WTC11 (cell line): ENCODE results near the gene APOE. TPM values are rescaled to one million over a fixed set of nuclear protein-coding genes. Genes with fewer than 3 reads are reported as not detected.
A peak's percentile ranks its signal among the peaks of the same experiment; 100 is the strongest.

ENCODE experiments used
- CBFB ChIP-seq: sonication (generic); formaldehyde crosslinking; IDR thresholded peaks from 2 replicates; pipeline ENCODE4 v1.8.1; 2022; ENCODE audit warnings: mild to moderate bottlenecking, low read depth, missing genetic modification reagents
- CREM ChIP-seq: sonication (generic); formaldehyde crosslinking; IDR thresholded peaks from 2 replicates; pipeline ENCODE4 v1.8.1; 2022; ENCODE audit warnings: mild to moderate bottlenecking, missing genetic modification reagents, moderate library complexity
- ELF4 ChIP-seq: sonication (generic); formaldehyde crosslinking; IDR thresholded peaks from 2 replicates; pipeline ENCODE4 v1.8.1; 2022; ENCODE audit warnings: low read depth, mild to moderate bottlenecking, moderate library complexity, missing genetic modification reagents
- EMX1 ChIP-seq: fragments of 250-450 bp; sonication (Bioruptor Pico); IDR thresholded peaks from 2 replicates; pipeline ENCODE4 v1.8.0; 2021; ENCODE audit warnings: mild to moderate bottlenecking
- GABPB1 ChIP-seq: sonication (generic); formaldehyde crosslinking; IDR thresholded peaks from 2 replicates; pipeline ENCODE4 v1.8.1; 2023; ENCODE audit warnings: mild to moderate bottlenecking, missing genetic modification reagents
- GTF2I ChIP-seq: fragments of 250-450 bp; sonication (Bioruptor Pico); conservative IDR thresholded peaks from 2 replicates; pipeline ENCODE4 v1.4.0; 2021; ENCODE audit warnings: mild to moderate bottlenecking
- MXD4 ChIP-seq: fragments of 250-450 bp; sonication (Bioruptor Pico); IDR thresholded peaks from 2 replicates; pipeline ENCODE4 v1.8.0; 2021; ENCODE audit warnings: mild to moderate bottlenecking, moderate library complexity, borderline replicate concordance
- NR2C2 ChIP-seq: sonication (generic); formaldehyde crosslinking; IDR thresholded peaks from 2 replicates; pipeline ENCODE4 v1.8.0; 2022; ENCODE audit warnings: mild to moderate bottlenecking, missing genetic modification reagents
- OVOL2 ChIP-seq: fragments of 250-450 bp; sonication (Bioruptor Pico); IDR thresholded peaks from 2 replicates; pipeline ENCODE4 v1.9.0; 2021; ENCODE audit warnings: mild to moderate bottlenecking, borderline replicate concordance
- PRRX2 ChIP-seq: fragments of 250-450 bp; sonication (Bioruptor Pico); IDR thresholded peaks from 2 replicates; pipeline ENCODE4 v1.8.0; 2021; ENCODE audit warnings: mild to moderate bottlenecking
- TEAD1 ChIP-seq: sonication (generic); formaldehyde crosslinking; IDR thresholded peaks from 2 replicates; pipeline ENCODE4 v1.8.0; 2022; ENCODE audit warnings: mild to moderate bottlenecking, missing genetic modification reagents
- ZNF219 ChIP-seq: sonication (generic); formaldehyde crosslinking; IDR thresholded peaks from 2 replicates; pipeline ENCODE4 v1.8.0; 2023; ENCODE audit warnings: missing genetic modification reagents, mild to moderate bottlenecking, borderline replicate concordance
- ZNF232 ChIP-seq: sonication (generic); formaldehyde crosslinking; IDR thresholded peaks from 2 replicates; pipeline ENCODE4 v1.8.0; 2022; ENCODE audit warnings: mild to moderate bottlenecking, missing genetic modification reagents
- ZNF317 ChIP-seq: sonication (generic); formaldehyde crosslinking; IDR thresholded peaks from 2 replicates; pipeline ENCODE4 v1.8.1; 2023; ENCODE audit warnings: low read depth, mild to moderate bottlenecking, moderate library complexity, missing genetic modification reagents, borderline replicate concordance
- ZNF532 ChIP-seq: fragments of 250-450 bp; sonication (Bioruptor Pico); IDR thresholded peaks from 2 replicates; pipeline ENCODE4 v1.9.0; 2021; ENCODE audit warnings: mild to moderate bottlenecking, borderline replicate concordance
- total RNA-seq: library from RNA; stranded (reverse); gene quantifications from 3 replicates; pipeline ENCODE4 v1.2.3, GENCODE V29; 2021
- TF ChIP-seq, protein P1 (sequence below): sonication (generic); formaldehyde crosslinking; IDR thresholded peaks from 2 replicates; pipeline ENCODE4 v1.8.0; 2023; ENCODE audit warnings: missing genetic modification reagents, mild to moderate bottlenecking, borderline replicate concordance
- TF ChIP-seq, protein P2 (sequence below): sonication (generic); formaldehyde crosslinking; IDR thresholded peaks from 2 replicates; pipeline ENCODE4 v1.8.1; 2023; ENCODE audit warnings: mild to moderate bottlenecking, missing genetic modification reagents, moderate library complexity
- TF ChIP-seq, protein P3 (sequence below): sonication (generic); formaldehyde crosslinking; IDR thresholded peaks from 2 replicates; pipeline ENCODE4 v1.8.0; 2023; ENCODE audit warnings: mild to moderate bottlenecking, missing genetic modification reagents
- TF ChIP-seq, protein P4 (sequence below): sonication (generic); formaldehyde crosslinking; conservative IDR thresholded peaks from 2 replicates; pipeline ENCODE4 v1.8.1; 2023; ENCODE audit warnings: mild to moderate bottlenecking, low read depth, missing genetic modification reagents, moderate library complexity
- TF ChIP-seq, protein P5 (sequence below): sonication (generic); formaldehyde crosslinking; IDR thresholded peaks from 2 replicates; pipeline ENCODE4 v1.8.1; 2023; ENCODE audit warnings: mild to moderate bottlenecking, missing genetic modification reagents, borderline replicate concordance

Gene APOE
- total RNA-seq, 1 experiment from 2014 or later: 824 TPM

- TF ChIP-seq, protein P1, sequence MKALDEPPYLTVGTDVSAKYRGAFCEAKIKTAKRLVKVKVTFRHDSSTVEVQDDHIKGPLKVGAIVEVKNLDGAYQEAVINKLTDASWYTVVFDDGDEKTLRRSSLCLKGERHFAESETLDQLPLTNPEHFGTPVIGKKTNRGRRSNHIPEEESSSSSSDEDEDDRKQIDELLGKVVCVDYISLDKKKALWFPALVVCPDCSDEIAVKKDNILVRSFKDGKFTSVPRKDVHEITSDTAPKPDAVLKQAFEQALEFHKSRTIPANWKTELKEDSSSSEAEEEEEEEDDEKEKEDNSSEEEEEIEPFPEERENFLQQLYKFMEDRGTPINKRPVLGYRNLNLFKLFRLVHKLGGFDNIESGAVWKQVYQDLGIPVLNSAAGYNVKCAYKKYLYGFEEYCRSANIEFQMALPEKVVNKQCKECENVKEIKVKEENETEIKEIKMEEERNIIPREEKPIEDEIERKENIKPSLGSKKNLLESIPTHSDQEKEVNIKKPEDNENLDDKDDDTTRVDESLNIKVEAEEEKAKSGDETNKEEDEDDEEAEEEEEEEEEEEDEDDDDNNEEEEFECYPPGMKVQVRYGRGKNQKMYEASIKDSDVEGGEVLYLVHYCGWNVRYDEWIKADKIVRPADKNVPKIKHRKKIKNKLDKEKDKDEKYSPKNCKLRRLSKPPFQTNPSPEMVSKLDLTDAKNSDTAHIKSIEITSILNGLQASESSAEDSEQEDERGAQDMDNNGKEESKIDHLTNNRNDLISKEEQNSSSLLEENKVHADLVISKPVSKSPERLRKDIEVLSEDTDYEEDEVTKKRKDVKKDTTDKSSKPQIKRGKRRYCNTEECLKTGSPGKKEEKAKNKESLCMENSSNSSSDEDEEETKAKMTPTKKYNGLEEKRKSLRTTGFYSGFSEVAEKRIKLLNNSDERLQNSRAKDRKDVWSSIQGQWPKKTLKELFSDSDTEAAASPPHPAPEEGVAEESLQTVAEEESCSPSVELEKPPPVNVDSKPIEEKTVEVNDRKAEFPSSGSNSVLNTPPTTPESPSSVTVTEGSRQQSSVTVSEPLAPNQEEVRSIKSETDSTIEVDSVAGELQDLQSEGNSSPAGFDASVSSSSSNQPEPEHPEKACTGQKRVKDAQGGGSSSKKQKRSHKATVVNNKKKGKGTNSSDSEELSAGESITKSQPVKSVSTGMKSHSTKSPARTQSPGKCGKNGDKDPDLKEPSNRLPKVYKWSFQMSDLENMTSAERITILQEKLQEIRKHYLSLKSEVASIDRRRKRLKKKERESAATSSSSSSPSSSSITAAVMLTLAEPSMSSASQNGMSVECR (CRISPR knock-in tag): no peak; the same call in 1 of the 2 replicates
- no peak for TF ChIP-seq ZNF219 (CRISPR knock-in tag)
- TF ChIP-seq ZNF317: no peak
- TF ChIP-seq CBFB (CRISPR knock-in tag): no peak
- TF ChIP-seq GABPB1 (CRISPR knock-in tag): peak; percentile 80
- peak; percentile 80; the same call in 1 of the 2 replicates for TF ChIP-seq ZNF532 (CRISPR knock-in tag)
- peak; percentile 70 for TF ChIP-seq NR2C2 (CRISPR knock-in tag)
- 0 out of 2 replicates have a peak, but pooled peaks have one; percentile 37 for TF ChIP-seq PRRX2
- TF ChIP-seq CREM (CRISPR knock-in tag): peak; percentile 17; the same call in 1 of the 2 replicates
- no peak for TF ChIP-seq GTF2I (CRISPR knock-in tag)
- TF ChIP-seq MXD4 (CRISPR knock-in tag): no peak
- TF ChIP-seq OVOL2 (CRISPR knock-in tag): no peak
- TF ChIP-seq, protein P2, sequence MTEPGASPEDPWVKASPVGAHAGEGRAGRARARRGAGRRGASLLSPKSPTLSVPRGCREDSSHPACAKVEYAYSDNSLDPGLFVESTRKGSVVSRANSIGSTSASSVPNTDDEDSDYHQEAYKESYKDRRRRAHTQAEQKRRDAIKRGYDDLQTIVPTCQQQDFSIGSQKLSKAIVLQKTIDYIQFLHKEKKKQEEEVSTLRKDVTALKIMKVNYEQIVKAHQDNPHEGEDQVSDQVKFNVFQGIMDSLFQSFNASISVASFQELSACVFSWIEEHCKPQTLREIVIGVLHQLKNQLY: no peak
- peak; percentile 36; the same call in 1 of the 2 replicates for TF ChIP-seq TEAD1
- TF ChIP-seq, protein P3, sequence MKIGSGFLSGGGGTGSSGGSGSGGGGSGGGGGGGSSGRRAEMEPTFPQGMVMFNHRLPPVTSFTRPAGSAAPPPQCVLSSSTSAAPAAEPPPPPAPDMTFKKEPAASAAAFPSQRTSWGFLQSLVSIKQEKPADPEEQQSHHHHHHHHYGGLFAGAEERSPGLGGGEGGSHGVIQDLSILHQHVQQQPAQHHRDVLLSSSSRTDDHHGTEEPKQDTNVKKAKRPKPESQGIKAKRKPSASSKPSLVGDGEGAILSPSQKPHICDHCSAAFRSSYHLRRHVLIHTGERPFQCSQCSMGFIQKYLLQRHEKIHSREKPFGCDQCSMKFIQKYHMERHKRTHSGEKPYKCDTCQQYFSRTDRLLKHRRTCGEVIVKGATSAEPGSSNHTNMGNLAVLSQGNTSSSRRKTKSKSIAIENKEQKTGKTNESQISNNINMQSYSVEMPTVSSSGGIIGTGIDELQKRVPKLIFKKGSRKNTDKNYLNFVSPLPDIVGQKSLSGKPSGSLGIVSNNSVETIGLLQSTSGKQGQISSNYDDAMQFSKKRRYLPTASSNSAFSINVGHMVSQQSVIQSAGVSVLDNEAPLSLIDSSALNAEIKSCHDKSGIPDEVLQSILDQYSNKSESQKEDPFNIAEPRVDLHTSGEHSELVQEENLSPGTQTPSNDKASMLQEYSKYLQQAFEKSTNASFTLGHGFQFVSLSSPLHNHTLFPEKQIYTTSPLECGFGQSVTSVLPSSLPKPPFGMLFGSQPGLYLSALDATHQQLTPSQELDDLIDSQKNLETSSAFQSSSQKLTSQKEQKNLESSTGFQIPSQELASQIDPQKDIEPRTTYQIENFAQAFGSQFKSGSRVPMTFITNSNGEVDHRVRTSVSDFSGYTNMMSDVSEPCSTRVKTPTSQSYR (CRISPR knock-in tag): no peak
- no peak for TF ChIP-seq ZNF232 (CRISPR knock-in tag)
- no peak for TF ChIP-seq ELF4 (CRISPR knock-in tag)
- TF ChIP-seq EMX1: peak; percentile 85
- TF ChIP-seq, protein P4, sequence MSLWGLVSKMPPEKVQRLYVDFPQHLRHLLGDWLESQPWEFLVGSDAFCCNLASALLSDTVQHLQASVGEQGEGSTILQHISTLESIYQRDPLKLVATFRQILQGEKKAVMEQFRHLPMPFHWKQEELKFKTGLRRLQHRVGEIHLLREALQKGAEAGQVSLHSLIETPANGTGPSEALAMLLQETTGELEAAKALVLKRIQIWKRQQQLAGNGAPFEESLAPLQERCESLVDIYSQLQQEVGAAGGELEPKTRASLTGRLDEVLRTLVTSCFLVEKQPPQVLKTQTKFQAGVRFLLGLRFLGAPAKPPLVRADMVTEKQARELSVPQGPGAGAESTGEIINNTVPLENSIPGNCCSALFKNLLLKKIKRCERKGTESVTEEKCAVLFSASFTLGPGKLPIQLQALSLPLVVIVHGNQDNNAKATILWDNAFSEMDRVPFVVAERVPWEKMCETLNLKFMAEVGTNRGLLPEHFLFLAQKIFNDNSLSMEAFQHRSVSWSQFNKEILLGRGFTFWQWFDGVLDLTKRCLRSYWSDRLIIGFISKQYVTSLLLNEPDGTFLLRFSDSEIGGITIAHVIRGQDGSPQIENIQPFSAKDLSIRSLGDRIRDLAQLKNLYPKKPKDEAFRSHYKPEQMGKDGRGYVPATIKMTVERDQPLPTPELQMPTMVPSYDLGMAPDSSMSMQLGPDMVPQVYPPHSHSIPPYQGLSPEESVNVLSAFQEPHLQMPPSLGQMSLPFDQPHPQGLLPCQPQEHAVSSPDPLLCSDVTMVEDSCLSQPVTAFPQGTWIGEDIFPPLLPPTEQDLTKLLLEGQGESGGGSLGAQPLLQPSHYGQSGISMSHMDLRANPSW (CRISPR knock-in tag): no peak
- TF ChIP-seq, protein P5, sequence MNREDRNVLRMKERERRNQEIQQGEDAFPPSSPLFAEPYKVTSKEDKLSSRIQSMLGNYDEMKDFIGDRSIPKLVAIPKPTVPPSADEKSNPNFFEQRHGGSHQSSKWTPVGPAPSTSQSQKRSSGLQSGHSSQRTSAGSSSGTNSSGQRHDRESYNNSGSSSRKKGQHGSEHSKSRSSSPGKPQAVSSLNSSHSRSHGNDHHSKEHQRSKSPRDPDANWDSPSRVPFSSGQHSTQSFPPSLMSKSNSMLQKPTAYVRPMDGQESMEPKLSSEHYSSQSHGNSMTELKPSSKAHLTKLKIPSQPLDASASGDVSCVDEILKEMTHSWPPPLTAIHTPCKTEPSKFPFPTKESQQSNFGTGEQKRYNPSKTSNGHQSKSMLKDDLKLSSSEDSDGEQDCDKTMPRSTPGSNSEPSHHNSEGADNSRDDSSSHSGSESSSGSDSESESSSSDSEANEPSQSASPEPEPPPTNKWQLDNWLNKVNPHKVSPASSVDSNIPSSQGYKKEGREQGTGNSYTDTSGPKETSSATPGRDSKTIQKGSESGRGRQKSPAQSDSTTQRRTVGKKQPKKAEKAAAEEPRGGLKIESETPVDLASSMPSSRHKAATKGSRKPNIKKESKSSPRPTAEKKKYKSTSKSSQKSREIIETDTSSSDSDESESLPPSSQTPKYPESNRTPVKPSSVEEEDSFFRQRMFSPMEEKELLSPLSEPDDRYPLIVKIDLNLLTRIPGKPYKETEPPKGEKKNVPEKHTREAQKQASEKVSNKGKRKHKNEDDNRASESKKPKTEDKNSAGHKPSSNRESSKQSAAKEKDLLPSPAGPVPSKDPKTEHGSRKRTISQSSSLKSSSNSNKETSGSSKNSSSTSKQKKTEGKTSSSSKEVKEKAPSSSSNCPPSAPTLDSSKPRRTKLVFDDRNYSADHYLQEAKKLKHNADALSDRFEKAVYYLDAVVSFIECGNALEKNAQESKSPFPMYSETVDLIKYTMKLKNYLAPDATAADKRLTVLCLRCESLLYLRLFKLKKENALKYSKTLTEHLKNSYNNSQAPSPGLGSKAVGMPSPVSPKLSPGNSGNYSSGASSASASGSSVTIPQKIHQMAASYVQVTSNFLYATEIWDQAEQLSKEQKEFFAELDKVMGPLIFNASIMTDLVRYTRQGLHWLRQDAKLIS (CRISPR knock-in tag): no peak
Observed at GRCh38 chr19:44890366-44891015, 15.1 kb upstream of the APOE start (continued).
